GM18861 (cell line): Measurements from ENCODE around the gene KRTAP10-11.

Experiments used
- ATAC-seq: cut with Tn5 transposase; IDR thresholded peaks from one replicate; pipeline ENCODE4 v1.9.1; 2021; ENCODE audit not compliant: unreplicated experiment

The KRTAP10-11 gene

DNA sequence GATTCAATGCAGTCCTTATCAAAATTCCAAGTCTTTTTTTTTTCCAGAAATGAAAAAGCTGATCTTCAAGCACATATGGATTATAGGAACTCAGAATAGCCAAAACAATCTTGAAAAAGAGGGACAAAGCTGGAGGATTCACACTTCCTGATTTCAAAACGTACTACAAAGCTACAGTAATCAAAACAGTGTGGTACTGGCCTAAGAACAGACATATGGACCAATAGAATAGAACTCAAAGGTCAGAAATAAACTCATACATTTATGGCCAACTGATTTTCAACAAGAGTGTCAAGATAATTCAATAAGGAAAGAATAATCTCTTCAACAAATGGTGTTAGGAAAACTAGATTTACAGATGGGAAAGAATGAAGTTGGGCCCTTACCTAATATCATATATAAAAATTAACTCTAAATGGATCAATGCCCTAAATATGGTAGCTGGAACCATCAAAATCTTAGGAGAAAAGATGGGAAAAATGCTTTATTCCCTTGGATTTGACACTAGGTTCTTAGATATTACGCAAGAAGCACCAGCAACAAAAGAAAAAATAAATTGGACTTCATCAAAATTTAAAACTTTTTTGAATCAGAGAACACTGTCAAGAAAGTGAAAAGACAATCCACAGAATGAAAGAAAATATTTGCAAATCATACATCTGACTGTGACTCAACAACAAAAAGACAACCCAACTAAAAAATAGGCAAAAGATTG, 46.7 kb downstream of the KRTAP10-11 start:
- ATAC-seq, result no peak

DNA sequence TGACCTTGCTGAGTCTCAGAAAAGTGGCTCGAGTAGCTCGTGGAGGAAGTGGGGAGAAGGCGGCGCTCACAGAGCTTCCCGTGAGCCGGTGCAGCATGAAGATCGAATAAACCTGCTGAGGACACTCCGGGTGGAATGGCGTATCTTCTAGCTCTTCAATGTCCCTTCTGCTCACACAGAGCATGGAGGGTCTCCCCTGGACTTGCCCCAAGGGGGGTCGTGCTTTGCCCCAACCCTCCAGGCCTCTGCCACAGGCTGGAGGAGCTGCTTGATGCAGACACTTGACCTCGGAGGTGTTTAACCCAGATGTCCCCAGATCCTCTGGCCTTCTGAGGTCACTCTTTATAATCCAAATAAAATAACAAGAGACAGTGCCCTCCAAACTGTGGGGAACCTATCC, 48.6 kb downstream of the KRTAP10-11 start:
- no peak for ATAC-seq

DNA sequence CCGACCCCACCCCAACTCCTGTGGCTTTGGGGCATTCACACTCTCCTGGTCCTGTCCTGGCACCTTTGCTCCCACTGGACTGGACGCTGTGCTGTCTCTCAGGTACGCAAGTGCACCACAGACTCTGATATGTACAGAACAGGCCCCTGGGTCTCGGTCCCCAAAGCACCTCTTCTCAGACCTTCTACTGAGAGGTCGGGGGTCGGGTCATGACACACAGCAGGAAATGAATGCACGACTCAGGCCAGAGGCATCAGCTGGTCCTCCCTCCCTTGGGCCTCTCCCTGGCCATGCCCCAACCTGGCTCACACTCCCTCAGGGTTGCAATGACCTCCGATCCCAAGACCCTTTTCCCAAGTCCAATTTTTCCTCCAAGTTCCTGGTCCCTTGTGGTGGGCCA, 49.0 kb downstream of the KRTAP10-11 start:
- ATAC-seq, result no peak

DNA sequence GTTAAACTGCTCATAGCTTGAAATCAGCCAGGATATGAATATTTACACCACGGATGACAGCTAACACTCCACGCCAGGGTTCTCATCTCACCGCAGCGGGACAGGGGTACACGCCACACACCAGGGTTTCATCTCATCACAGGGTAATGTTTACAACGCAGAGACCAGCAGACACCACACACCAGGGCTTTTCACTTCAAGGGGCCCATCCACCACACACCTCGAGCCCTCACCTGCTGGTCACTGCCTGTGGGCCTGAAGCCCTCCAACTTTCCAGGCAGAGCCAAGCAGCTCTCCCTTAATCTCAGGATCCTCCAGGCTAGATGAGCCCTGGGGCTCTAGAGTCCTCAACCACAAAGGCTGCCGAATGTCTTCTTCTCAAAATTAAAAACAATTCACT, 49.4 kb downstream of the KRTAP10-11 start:
- no peak for ATAC-seq

DNA sequence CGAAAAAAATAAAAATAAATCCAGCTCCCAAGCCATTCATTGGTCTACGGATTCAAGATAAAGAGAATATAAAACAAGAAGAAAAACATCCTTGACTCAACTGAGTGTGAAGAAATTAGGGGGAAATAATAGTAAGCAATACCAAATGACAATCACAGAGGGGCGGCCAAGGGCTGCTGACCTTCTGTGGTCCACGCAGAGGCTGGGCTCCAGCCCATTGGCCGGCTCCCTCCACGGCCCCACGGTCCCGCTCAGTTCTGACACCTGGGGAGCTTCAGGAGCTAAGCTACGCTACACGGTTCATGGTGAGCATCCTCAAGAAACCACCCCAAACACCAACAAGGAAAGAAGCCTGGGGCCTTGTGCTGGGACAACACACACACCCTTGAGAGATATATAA, 50.4 kb downstream of the KRTAP10-11 start:
- no peak for ATAC-seq
